T-helper 22 cell (primary cell): Measurements from ENCODE around the gene BACH1.
"Not testable (repeated sequence)": the region's sequence is repeated elsewhere in the genome, so short reads cannot be mapped to it uniquely, and the experiment has no call there.

Experiments used
- DNase-seq: peaks from one replicate; pipeline ENCODE4 v3.0.0-alpha.2; 2020; ENCODE audit warnings: low read depth

The BACH1 gene

DNA sequence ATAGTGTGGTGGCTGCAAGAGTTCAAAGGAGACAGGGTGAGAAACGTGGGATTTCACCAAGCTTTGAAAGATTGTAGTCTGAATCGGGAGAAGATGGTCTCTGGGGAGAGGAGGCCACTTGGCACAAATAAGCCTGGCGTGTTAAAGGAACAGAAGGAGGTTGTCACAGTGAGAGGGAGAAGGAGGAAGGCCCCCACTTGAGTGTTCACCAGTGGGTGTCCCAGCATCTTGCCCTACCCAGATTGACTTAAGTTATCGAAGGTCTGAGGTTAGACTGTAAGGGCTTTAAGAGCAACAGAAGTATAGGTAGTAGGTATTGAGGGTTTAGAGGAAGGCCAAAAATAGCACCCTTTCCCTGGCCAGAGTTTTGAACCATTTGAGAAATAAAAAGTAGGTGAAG, 48.0 kb downstream of the BACH1 start:
- no peak for DNase-seq

DNA sequence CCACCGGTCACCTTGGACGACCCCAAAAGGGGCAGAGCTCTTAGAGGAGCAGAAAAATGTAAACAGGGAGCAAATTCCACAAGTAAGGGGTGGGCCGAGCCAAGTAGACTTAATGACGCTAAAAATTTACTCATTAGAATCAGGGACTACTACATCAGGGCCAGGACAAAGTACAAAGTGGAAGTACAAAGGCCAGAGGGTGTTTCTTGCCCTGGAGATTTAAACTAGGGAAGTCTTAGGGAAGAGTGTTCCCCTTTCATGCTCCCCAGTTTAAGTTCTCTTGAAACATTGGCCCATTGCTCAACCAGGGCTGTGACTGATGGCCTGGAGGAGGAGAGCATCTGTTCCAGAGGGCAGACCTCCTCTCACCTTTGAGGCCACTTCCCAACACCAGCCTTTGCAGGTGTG, 48.6 kb downstream of the BACH1 start:
- no peak for DNase-seq

DNA sequence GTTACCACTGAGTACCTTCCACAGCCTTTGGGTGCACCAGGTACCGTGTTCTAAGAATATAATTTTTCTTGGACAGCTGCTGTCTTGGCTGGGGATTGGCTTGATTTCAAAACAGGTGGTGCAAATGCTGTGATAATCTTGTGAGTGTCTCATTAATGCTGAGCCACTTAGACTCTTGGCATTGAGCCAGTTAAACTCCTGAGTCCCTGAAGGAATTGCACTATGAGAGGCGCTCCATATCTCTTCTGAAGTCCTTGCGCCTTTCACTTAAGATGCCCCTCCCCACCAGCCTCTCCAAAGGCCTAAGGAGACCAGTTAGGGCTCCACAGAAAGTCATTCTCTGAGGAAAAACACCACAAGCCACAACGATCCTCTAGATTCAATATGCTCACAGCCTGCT, 51.0 kb downstream of the BACH1 start:
- no peak for DNase-seq

DNA sequence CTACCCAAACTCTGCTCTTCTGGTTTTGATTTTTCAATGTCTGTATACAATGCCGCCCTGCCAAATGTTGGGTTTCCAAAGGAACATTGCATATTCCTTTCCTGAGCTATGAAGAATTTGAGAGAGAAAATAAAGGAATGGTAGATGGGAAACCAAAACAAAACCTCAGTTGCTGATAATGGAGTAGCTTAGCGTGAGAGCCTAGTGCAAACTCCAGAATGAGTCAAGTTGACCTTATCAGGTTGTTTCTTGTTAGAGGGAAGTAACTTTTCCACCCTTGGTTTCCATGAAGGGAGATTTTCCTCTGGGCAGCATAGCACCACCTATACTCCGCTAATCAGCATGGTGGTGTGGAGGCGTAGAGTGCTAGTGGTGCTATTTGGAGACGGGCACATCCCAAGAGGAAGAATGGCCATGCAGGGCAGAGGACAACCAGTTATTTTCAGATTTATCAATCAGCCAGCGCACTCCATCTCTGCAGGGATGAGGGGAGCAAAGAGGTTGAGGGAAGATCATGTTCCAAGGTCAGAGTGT, 51.6 kb downstream of the BACH1 start:
- DNase-seq = no peak

DNA sequence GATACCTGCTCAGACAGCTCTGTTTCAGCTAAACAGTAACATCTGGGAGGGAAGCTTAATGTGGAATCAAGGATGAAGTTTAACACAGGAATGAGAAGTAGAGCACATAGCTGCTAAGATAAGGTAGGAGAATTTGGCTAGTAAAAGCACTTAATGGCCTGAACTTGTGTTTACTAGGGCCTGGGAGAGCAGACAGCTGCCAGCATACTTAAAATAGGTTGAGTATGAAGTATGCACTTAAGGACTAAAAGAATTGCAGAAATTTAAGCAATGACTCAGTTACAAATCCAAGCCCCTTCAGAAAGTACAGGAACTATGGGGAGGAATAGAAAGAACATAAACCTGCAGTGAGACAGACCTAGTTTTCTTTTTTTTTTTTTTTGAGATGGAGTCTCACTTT, 53.0 kb downstream of the BACH1 start:
- DNase-seq = no peak

DNA sequence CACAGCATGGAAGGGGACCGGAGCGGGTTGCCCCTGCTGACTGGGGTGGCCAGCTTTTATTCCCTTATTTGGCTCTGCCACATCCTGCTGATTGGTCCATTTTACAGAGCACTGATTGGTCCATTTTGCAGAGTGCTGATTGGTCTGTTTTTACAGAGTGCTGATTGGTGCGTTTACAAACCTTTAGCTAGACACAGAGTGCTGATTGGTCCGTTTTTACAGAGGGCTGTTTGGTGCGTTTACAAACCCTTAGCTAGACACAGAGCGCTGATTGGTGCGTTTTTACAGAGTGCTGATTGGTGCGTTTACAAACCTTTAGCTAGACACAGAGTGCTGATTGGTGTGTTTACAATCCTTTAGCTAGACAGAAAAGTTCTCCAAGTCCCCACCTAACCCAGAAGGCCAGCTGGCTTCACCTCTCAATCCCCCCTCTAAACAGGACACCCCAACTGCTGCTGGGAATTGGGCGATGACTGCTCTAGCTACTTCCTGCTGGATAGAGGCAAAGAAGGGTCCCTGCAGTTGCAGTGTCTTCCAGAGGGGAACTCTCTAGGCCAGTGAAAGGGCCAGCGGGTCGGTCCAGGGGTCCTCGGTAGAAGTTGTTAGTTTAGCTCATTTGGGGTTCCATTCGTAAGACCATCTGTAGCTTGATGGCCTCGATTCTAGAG, 56.5 kb downstream of the BACH1 start:
- not testable (repeated sequence) for DNase-seq

DNA sequence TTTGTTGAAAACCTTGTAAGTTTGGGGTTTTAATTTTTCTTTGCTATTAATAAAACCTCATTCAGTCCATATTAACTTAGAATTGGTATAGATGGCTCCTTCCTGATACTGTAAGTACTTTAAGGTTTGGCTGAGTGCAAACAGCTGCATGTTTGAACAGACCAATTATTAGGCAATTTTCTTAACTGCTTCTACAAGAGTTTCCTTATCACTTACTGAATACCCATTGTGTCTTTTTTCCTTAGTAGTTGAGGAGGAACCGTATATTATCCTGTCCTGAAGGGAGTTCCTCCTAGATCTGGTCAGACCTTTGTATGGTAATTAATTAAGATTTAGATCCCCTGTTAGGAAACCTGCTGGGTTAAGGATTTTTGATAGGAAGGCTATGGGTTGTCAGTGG, 57.6 kb downstream of the BACH1 start:
- not testable (repeated sequence) for DNase-seq

DNA sequence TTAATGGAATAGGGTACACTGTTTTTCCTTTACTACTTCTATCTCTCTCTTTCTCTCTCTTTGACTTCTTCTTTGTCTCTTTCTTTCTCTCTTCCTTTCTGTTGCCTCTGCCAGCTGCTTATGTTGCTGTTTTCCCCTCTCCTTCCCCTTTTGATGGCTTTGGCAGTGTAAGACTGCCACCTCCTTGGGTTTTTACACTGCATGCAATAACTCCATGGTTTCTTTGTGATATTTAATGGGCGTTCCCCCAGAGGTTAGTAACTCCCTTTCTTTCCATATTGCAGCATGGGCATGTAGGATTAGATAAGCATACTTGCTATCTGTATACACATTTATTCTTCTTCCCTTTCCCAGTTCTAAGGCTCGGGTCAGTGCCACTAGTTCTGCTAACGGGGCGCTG, 58.1 kb downstream of the BACH1 start:
- not testable (repeated sequence) for DNase-seq

DNA sequence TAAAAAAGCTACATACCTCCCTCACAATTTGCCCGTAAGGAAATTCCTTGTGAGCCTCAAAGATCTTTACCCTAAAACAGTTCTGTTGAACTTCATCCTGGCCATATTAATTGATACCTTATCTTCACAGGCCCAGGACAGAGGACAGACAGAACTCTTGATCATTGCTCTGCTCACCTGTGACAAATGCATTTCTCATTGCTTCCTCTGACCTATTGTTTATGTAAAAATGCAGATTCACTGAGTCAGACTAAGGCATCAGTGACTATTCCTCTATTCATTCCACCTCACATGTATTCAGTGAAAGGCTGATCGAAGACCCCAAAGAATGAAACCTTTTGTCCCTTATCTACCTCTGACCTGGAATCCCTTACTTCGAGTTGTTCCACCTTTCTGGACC, 61.0 kb downstream of the BACH1 start:
- no peak for DNase-seq

DNA sequence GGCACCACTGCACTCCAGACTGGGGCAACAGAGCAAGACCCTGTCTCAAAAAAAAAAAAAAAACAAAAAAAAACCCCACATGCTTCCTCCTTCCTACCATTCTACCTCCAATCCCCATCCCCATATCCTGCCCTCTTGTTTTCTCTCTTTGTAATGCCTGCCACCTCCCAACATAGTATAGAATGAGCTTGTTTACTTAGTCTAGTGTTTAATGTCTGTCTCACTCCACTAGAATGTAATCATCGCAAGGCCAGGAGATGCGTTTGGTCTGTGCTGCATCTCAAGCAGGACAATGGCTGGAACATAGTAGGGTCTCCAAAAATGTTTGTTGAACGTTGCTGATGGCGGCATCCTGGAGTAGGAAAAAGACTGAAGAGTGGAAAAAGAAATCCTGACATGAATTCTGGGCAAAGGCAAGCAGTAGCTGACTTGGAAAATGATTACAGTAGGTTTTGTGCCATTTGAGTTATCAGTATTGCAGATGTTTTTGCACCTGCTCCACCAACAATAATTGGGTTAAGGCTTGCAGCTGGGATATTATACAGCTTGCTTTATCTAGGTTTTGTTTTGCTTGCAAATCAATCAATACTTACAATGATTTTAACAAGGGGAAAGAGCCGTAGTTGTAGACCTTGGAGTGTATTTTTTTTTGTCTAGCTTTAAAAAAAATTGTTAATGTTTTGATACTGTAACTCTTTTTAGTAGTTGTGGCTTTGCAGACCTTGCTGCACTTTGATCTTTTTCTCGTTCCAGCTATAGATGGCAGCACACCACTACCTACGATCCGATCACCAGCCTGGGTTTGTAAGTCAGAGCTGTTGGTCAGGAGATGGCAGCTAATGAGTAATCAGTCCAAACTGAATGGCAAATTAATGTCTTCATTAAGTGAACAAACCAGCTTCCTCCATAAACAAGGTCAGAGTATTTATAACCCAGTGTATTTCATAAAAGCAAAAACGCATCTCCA, 62.4 kb downstream of the BACH1 start:
- DNase-seq = no peak

DNA sequence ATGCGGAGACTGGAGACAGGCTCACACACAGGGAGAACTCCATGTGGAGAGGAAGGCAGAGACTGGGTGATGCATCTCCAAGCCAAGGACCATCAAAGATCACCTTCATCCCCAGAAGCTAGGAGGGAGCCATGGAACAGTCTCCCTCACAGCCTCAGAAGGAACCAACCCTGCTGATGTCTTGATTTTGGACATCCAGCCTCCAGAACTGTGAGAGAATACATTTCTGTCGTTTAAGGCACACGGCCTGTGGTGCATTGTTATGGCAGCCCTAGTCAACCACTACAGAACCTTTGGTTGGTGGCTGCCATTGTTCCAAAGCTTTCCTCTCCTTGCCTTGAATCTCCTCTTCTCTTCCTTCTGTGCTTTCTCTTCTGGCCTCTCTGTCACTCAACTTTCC, 64.0 kb downstream of the BACH1 start:
- DNase-seq = no peak

DNA sequence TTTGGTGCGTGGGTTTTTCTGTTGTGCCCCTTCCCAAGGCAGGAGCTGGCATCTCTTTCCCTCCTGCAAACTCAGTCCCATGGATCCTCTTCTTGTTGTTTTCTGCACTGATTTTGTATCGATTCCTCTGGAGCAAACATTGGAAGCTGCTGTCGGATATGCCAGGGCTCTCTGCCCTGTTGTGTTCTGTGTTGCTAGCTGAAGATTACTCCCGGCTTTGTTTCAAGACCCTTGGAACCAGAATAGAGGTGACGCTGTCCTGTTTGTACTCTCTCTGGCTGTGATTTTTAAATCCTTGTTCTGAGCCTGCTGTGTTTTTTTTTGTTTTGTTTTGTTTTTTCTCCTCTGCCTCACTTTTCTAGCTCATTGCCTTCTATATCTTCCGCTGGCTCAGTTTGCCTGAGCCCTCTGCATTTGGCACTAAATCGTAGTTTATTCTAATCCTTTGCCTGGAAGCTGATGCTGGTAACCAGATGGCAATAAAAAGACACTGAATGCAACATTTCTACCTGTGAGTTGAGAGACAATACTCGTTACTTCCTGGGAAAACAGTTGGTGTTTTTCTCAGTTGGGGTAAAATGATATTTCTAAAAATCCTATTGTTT, 67.0 kb downstream of the BACH1 start:
- no peak for DNase-seq

DNA sequence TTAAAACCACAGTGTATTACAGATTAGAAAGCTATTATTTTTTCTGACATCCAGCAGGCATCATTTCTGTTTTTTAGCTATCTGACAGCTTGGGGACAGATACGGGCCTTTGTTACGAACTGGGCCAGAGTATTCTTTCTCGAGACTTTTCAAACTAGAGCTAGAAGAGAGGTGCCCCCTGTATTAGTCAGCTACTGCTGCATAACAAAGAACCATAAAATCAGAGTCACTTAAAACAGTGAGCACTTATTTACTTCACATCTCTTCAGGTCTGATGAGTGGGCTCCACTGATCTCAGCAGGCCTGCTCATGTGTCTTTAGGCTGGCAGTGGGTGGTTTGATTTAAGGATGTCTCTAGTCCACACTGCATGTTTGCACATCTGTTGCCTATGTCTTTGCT, 67.8 kb downstream of the BACH1 start:
- no peak for DNase-seq

DNA sequence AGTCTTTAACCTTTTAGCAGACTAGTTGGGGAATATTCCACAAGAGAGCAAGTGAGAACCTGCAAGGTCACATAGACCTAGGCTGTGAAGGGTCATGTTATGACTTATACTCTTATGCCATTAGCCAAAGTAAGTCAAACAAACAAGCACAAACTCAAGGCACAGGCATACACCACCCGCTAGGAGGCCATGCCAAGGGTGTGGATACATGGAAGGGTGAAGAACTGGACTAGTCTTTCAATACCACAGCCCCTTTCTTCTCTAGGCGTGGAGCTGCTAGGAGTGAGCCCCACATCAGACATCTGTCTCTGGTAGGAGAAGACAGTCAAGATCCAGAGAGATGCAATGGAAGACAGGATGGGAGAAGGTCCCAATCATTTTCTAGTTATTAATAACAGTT, 68.6 kb downstream of the BACH1 start:
- DNase-seq = no peak

DNA sequence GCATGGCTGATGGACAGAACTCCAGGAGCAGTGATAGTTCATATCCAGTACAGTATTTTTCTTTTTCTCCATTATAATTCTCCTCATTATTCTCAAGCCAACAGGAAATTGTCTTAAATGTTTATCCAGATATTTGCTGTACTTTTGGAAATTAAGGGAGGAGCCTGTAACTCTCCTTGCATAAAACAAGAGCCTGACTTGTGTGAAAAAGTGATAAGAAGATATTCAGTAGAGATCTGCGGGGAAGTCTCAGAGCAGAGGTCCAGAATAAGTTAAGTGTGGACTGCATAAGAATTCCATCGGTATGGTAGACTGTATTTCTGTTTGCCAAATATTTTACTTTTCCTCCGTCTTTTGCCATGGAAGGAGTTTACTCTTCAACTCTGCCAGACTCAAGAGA, 70.2 kb downstream of the BACH1 start:
- no peak for DNase-seq

DNA sequence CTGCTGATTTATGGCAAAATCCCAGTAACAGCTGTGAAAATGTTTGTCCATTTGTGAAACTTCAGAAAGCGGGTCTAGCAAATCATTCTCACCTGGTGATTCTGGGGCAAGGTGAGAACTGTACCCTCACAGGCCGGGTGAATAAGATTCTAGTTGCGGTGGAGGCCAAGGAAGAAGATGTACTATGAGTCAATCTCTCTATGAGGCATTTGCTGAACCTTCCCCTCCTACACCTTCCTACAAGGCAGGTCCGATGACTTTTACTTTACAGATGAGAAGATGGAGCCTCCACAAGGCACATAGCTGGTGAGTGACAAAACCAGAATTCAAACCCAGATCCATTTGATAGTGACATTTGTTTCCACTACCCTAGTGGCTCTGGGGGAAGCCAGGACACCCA, 72.7 kb downstream of the BACH1 start:
- no peak for DNase-seq

DNA sequence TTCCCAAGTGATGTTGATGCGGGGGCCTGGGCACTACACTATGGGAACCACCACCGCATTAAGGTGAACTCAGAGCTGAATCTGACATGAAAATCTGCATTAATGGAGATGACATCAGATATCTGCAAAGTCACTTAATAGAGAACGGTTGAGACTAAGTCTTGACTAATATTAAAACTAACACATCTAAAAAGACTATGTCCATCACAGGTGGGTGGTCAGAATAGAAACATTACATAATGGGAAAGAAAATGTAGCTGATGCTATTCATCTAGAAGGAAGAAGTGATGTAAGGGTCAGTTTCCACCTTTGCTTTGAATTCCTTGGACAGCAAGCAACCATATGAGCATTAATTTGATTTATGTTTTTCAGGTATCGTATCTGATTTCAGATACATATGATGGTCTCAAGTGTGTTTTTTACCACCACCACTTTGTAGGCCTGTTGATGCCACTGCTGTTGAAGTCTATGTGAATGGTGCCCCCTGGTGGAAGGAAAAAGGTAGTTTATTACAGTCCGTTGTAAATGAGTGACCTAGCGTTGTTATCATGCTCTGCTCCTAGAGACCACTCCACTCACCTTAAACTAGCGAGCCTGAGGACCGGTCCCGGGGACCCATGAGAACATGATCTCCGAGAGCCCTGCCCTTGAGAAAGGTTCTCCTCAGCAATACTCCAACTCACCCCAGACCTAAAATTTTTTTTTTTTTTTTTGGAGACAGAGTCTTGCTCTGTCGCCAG, 73.5 kb downstream of the BACH1 start:
- DNase-seq = peak; percentile 19

DNA sequence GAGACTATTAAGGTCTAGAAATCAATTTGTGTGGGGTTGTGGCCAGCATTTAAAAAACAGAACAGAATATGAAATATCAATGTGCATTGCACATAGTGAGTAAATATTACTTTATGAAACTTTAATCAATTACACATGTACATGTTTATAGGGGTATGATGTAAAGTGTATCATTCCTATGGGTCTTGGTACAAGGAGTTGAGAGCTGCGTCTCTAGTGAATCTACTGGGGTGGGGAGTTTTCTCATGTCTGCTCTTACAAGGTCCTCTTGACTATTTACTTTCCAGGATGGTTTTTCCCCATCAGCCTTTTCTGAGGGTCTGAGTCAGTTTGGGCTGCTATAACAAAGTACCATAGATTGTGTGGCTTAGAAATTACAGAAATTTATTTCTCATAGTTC, 75.8 kb downstream of the BACH1 start:
- DNase-seq = no peak

DNA sequence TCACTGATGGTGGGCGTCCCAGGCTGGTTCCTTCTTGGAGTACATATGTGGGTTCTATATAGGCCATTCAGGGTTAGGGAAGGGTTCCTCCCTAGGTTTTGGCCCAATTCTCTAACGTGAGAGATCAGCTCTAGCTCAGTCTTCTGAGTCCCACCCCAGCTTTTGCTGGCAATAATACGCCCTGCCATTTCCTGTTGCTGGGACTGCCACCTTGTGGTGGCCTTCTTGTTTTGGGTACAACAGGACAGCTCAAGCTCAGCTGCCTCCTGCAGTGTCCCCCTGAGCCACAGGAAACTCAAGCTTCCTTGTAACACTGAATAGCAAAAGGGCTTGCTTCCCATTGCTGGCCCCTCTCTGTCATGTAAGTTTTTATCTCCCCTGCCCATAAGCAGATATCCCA, 77.8 kb downstream of the BACH1 start:
- DNase-seq = peak; percentile 4

DNA sequence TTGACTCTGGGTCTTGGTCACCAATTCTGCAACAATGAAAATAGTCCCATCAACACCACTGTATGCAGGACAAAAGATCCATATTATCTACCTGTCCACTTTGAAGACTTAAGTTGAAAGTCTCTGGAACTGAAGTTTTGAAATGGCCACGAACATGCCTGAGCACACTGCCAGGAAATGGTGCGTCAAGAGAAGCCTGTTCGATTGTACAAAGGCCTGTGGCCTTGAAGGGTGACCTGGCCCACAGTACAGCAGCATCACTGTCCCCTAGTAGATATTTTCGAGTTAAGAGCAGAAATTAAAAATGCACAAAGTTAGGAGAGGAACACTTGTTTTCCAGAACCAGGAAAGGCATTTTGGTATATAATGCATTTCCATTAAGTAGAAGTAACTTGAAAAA, 78.5 kb downstream of the BACH1 start:
- no peak for DNase-seq

DNA sequence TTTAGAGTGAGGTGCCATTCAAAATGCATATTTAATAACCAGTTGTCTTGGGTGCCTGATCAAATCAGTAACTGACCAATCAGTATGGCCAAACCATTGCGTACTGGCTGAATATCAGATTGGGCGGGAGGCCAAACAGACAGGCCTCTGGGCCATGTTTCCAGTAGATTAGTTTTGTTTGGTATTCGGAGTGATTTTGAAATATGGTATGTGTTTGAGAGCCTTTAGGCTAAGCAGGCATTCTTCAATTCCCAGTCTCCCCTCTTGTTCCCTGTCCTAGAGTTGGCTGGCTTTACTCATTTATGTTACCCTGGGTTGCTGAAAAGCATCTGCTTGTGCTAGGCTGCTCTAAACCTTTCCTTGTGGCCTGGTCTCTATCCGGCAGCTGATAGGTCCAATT, 80.1 kb downstream of the BACH1 start:
- DNase-seq = no peak

DNA sequence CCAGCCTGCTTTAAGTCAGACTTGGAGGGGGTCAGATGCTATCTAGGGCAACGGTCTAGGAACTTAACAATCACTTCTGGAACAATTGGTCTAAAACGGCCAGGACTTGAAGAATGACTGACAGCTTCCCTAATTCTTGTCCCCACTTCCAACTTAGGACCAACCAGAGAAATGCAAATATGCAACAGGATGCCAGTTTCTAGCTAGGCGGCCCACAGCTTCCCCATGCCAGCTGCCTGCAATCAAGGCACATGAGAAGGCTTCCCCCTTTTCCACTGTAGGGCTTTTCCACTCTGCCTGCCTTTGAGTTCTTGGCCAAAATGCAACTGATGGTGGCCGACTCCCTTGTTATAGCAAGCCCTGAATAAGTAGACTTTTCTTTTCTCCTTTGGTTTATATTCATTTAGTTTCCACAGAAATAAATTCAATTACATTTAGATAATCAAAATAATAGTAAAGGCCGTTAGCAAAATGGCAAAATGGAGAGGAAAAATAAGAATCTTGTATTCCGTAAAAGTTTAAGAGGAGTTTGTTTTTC, 80.9 kb downstream of the BACH1 start:
- no peak for DNase-seq
